Measurements from ENCODE around the gene PPP2CA.

Gene PPP2CA

DNA sequence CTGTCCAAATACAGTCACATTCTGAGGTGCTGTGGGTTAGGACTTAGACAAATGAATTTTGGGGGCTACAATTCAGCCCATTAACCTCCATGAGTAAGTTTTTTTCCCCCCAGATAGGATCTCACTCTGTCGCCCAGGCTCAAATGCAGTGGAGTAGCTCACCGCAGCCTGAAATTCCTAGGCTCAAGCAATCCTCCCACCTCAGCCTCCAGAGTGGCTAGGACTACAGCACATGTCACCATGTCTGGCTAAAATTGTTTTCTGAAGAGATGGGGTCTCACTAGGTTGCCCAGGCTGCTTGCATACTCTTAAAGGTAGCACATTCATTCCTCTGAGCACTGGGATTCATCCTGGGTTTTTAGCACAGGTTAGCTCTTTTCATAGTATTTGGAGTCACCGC is 22.2 kb downstream of the PPP2CA start:
- CTCF ChIA-PET = interaction anchor here (1.0 to 4.2 kb wide), 7 partner anchors 9 to 86 kb away, joined by 4 to 12 read pairs (median 5); no protein-coding TSS in a partner anchor
- POLR2A ChIA-PET = no interaction called here
- no peak for DNase-seq (ENCODE audit: extremely low spot score)
- TF ChIP-seq CTCF (IDR thresholded peaks at IDR 0.05; ENCODE audit: control extremely low read depth, extremely low read depth, low read depth, missing control alignments) = no peak

DNA sequence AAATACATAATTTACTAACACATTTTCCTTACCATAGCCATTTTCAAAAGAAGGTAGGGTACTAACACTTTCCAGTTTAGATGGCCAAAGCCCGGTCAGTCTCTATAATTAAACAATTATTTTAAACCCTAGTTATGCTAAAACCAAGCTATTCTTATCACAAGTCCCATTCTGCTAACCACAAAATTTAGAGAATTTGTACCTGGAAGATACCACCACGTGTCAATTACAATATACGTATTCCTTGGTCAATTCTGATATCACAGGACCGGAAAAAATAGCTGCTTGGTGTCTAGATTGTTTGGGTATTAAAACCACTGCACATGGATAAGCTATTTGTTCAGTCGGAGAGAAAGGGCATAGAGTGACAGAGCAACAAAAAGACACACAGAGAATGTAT is 30.2 kb downstream of the PPP2CA start:
- TF ChIP-seq CTCF (IDR thresholded peaks at IDR 0.05; ENCODE audit: control extremely low read depth, extremely low read depth, low read depth, missing control alignments) = no peak
- ChIA-PET CTCF (interaction anchor here (1.2 to 9.0 kb wide), 5 partner anchors 10 to 391 kb away, joined by 3 to 57 read pairs (median 12); no protein-coding TSS in a partner anchor), POLR2A (no interaction called here)
- no peak for DNase-seq (ENCODE audit: extremely low spot score)

DNA sequence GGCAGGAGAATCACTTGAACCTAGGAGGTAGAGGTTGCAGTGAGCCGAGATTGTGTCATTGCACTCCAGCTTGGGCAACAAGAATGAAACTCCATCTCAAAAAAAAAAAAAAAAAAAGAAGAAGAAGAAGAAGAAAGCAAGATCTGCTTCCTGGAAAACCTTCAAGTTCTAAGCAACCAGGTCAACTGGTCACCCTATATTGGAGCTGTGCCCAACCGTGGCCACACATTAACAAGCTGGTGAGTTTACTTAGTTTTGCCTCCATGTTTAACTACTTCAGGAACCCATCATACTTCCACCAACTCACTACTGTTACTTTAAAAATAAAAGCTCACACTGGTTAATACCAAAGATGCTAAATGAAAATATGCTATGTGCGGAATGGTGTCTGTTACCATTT is 36.8 kb downstream of the PPP2CA start:
- ChIA-PET CTCF (interaction anchor here (0.7 to 9.0 kb wide), 7 partner anchors 12 to 149 kb away, joined by 3 to 57 read pairs (median 4); no protein-coding TSS in a partner anchor), POLR2A (interaction anchor here (1.9 to 2.5 kb wide), 2 partner anchors 12 kb away, joined by 5 to 14 read pairs; partner anchors contain the start of gene SKP1)
- DNase-seq (ENCODE audit: extremely low spot score) = no peak
- no peak for TF ChIP-seq CTCF (IDR thresholded peaks at IDR 0.05; ENCODE audit: control extremely low read depth, extremely low read depth, low read depth, missing control alignments)

- no peak for TF ChIP-seq CTCF (IDR thresholded peaks at IDR 0.05; ENCODE audit: control extremely low read depth, extremely low read depth, low read depth, missing control alignments)
- CTCF ChIA-PET = interaction anchor here (0.7 to 9.0 kb wide), 9 partner anchors 8 to 399 kb away, joined by 3 to 57 read pairs (median 7); no protein-coding TSS in a partner anchor
- no peak for DNase-seq (ENCODE audit: extremely low spot score)
- POLR2A ChIA-PET = interaction anchor here (1.9 to 2.5 kb wide), 2 partner anchors 11 to 13 kb away, joined by 5 to 14 read pairs; partner anchors contain the start of gene SKP1
Measured at GRCh38 chr5:134188092-134188491, 37.8 kb downstream of the PPP2CA start.

DNA sequence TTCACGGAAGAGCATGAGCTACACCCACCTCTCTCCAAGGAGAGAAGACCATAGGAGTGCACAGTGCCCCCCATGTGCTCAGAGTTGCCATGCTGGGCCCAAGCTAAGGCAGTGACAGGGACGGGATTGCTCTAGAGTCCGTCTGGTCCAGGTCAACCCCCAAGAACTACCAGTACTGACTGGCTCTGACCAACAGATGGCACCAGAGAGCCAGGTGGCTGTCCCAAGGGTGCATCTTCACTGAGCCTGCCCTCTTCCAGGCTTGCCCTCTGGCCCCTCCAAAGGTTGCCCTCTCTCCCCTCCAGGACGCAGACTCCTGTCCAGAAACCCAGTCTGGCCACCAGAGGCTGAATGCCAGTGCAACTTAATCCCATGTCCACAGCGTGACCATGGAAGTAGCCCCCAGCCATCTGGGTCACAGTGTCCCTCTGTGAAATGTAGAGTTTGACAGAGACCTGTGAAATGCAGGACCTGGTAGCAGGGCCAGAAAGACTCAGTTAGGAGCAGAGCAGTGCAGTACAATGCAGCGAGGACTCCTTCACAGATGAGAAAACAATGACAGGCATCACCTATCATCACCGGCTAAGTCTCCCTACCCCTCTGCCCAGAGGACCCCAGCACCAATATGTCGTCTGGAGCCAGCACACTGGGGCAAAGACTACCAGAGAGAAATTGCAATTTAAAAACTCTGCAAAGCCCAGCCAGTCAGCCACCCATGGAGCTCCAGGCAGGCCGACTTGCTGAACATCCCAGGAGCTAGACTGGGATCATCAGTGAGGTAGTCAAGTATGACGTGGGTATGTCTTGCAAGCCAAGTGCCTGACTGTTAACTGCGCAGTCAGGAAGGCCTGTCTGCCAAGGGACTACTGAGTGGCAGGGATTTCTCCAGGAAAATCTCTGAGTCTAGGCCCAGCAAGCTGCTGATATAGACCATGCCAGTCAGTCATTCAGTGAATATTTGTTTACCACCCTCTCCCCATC is 41.4 kb downstream of the PPP2CA start:
- POLR2A ChIA-PET = interaction anchor here (1.7 kb wide), 1 partner anchor 9 kb away, joined by 6 read pairs; no protein-coding TSS in a partner anchor
- DNase-seq (ENCODE audit: extremely low spot score) = peak; percentile 84
- CTCF ChIA-PET = interaction anchor here (0.6 to 6.4 kb wide), 31 partner anchors 8 to 415 kb away, joined by 3 to 139 read pairs (median 5); partner anchors contain the start of gene PPP2CA
- peak; percentile 93 for TF ChIP-seq CTCF (IDR thresholded peaks at IDR 0.05; ENCODE audit: control extremely low read depth, extremely low read depth, low read depth, missing control alignments)

DNA sequence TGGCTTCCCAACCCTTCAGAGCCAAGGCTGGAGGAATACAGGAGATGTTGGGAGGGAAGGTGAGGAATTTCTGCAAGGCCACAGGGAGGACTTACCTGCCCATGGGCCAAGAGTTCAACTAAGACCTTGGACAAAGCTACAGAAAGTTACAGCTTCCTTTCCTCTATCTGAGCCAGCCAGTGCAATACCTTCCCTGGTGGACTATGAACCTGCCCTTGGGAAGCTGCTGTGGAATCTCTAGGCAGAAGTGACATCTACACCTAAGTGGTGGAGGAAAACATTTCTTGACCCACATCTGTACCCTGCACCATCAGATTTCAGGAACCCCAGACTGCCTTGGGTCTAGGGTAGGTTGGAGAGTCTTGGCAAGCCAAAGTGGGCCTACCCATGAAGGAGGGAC is 42.4 kb downstream of the PPP2CA start:
- ChIA-PET CTCF (interaction anchor here (0.7 to 6.4 kb wide), 24 partner anchors 9 to 416 kb away, joined by 3 to 139 read pairs (median 4); partner anchors contain the start of gene PPP2CA), POLR2A (no interaction called here)
- no peak for TF ChIP-seq CTCF (IDR thresholded peaks at IDR 0.05; ENCODE audit: control extremely low read depth, extremely low read depth, low read depth, missing control alignments)
- DNase-seq (ENCODE audit: extremely low spot score) = no peak
